Right atrium auricular region (tissue), 2 donors: ENCODE data around the gene GALNT15. TPM values are rescaled to one million over a fixed set of nuclear protein-coding genes. Genes with fewer than 3 reads are reported as not detected.
A peak's percentile ranks its signal among the peaks of the same experiment; 100 is the strongest.

Source experiments
- DNase-seq: peaks from one replicate; pipeline ENCODE4 v3.0.0-alpha.2; 2019; ENCODE audit warnings: low spot score
- H3K27ac ChIP-seq, 2 donors: fragments of 200-600 bp; sonication (generic); 1 replicate in 1 of 2; 2 replicates in 1 of 2; pipeline ENCODE4 v1.5.1; 2016 to 2019
- H3K27me3 ChIP-seq, 2 donors: fragments of 200-600 bp; sonication (generic); one replicate each; pipeline versions ENCODE4 v1.5.1 to v1.6.0; 2017 to 2019
- H3K36me3 ChIP-seq: fragments of 200-600 bp; sonication (generic); one replicate; pipeline ENCODE4 v1.5.1; 2016
- H3K4me1 ChIP-seq, 2 donors: fragments of 200-600 bp; sonication (generic); one replicate each; pipeline versions ENCODE4 v1.5.1 to v1.6.0; 2017 to 2019
- H3K4me3 ChIP-seq, 2 donors: fragments of 200-600 bp; sonication (generic); 1 replicate in 1 of 2; 2 replicates in 1 of 2; pipeline ENCODE4 v1.5.1; 2017 to 2019; ENCODE audit warnings: mild to moderate bottlenecking in 1 of 2, moderate library complexity in 1 of 2
- H3K9me3 ChIP-seq, 2 donors: fragments of 200-600 bp; sonication (generic); one replicate each; pipeline ENCODE4 v1.5.1; 2019
- CTCF ChIP-seq, 2 donors: fragments of 200-600 bp; sonication (generic); IDR thresholded peaks; one replicate each; pipeline ENCODE4 v1.5.1; 2019; ENCODE audit warnings: antibody characterized with exemption in 2 of 2
- total RNA-seq, 2 donors: library from RNA; depleted of rRNA; stranded (reverse); fragments of >200 nt; gene quantifications; one replicate each; pipeline ENCODE4 v1.1.0, GENCODE V29; 2016

Gene GALNT15
- total RNA-seq = 10 to 100 TPM; 21.7 to 83.1 TPM

- H3K27me3 ChIP-seq = no peaks in the 10 kb centered on the region
- H3K27ac ChIP-seq = peak within 1 kb of the TSS; percentile 47 to 77
- TF ChIP-seq CTCF (IDR thresholded peaks at IDR 0.05) = no peak
- DNase-seq = peak; percentile 96
- no peaks in the 10 kb centered on the region for H3K9me3 ChIP-seq
- peaks cover 7% of the 10 kb centered on the region for H3K36me3 ChIP-seq
- peaks cover 0 to 35% of the 10 kb centered on the region in 2 donors for H3K4me1 ChIP-seq
- H3K4me3 ChIP-seq = peak within 1 kb of the TSS; percentile 50 to 52
Observed at GRCh38 chr3:16174389-16174788, at the start of gene GALNT15. GALNT15 (plus strand) TSS chr3:16174680; CDS start chr3:16175152, 472 bp downstream.

- Histone ChIP-seq H3K27me3 (no peaks in the 10 kb centered on the region), H3K27ac (no peak overlapping the region), H3K9me3 (no peaks in the 10 kb centered on the region), H3K4me3 (no peak overlapping the region), H3K4me1 (peaks cover 0 to 22% of the 10 kb centered on the region in 2 donors), H3K36me3 (no peaks in the 10 kb centered on the region)
- no peak for TF ChIP-seq CTCF (IDR thresholded peaks at IDR 0.05)
- no peak for DNase-seq
Observed at GRCh38 chr3:16126634-16127033, 47.8 kb upstream of the GALNT15 start.

- TF ChIP-seq CTCF (IDR thresholded peaks at IDR 0.05) = no peak
- Histone ChIP-seq H3K4me1 (peaks cover 0 to 22% of the 10 kb centered on the region in 2 donors), H3K4me3 (no peak overlapping the region), H3K9me3 (no peaks in the 10 kb centered on the region), H3K27ac (no peak overlapping the region), H3K27me3 (no peaks in the 10 kb centered on the region), H3K36me3 (no peaks in the 10 kb centered on the region)
- DNase-seq = no peak
Observed at GRCh38 chr3:16127249-16127648, 47.2 kb upstream of the GALNT15 start.

GRCh38 chr3:16130066-16130465 is 44.4 kb upstream of the GALNT15 start:
- no peak for DNase-seq
- no peaks in the 10 kb centered on the region for H3K27me3 ChIP-seq
- H3K36me3 ChIP-seq = no peaks in the 10 kb centered on the region
- H3K4me1 ChIP-seq = peaks cover 0 to 32% of the 10 kb centered on the region in 2 donors
- no peak for TF ChIP-seq CTCF (IDR thresholded peaks at IDR 0.05)
- H3K27ac ChIP-seq = peak overlapping the region; percentile 26 to 52
- H3K4me3 ChIP-seq = no peak overlapping the region
- no peaks in the 10 kb centered on the region for H3K9me3 ChIP-seq

GRCh38 chr3:16132190-16132589 is 42.3 kb upstream of the GALNT15 start:
- Histone ChIP-seq H3K36me3 (no peaks in the 10 kb centered on the region), H3K4me3 (no peak overlapping the region), H3K9me3 (peaks cover 0 to 5% of the 10 kb centered on the region in 2 donors), H3K4me1 (peaks cover 0 to 32% of the 10 kb centered on the region in 2 donors), H3K27ac (peak overlapping the region; percentile 36 to 59), H3K27me3 (no peaks in the 10 kb centered on the region)
- TF ChIP-seq CTCF (IDR thresholded peaks at IDR 0.05) = no peak
- no peak for DNase-seq

- no peak overlapping the region for H3K4me3 ChIP-seq
- peaks cover 0 to 32% of the 10 kb centered on the region in 2 donors for H3K4me1 ChIP-seq
- no peak for TF ChIP-seq CTCF (IDR thresholded peaks at IDR 0.05)
- no peak for DNase-seq
- H3K36me3 ChIP-seq = no peaks in the 10 kb centered on the region
- H3K9me3 ChIP-seq = peaks cover 0 to 10% of the 10 kb centered on the region in 2 donors
- H3K27me3 ChIP-seq = no peaks in the 10 kb centered on the region
- H3K27ac ChIP-seq = peak overlapping the region; percentile 36 to 59
Observed at GRCh38 chr3:16132928-16133327, 41.6 kb upstream of the GALNT15 start.
